Stimulated activated CD8-positive, alpha-beta memory T cell treated with anti-CD3 and anti-CD28 coated beads, Interleukin-7, amount 100 ng/mL, for 24 hours (primary cell): ENCODE results near the gene GABPB2.

Experiments
- DNase-seq: peaks from one replicate; pipeline ENCODE4 v3.0.0-alpha.2; 2020; ENCODE audit warnings: low read depth

GABPB2 gene

GRCh38 chr1:151165281-151165737 is 94.7 kb downstream of the GABPB2 start:
- no peak for DNase-seq

- peak; percentile 88 for DNase-seq
Measured at GRCh38 chr1:151165738-151166504, 95.4 kb downstream of the GABPB2 start, which contains the start of the genes LYSMD1 and SCNM1. Gene LYSMD1, minus strand, starts transcription at chr1:151165902. Its CDS starts 644 bp downstream, at chr1:151165258. Gene SCNM1, plus strand, starts transcription at chr1:151166144. Its CDS starts 9 bp downstream, at chr1:151166153.

- DNase-seq: no peak
Measured at GRCh38 chr1:151166505-151166956, 96.0 kb downstream of the GABPB2 start.

GRCh38 chr1:151167116-151167515 is 96.6 kb downstream of the GABPB2 start:
- no peak for DNase-seq

GRCh38 chr1:151171190-151171589 is 100.6 kb downstream of the GABPB2 start:
- no peak for DNase-seq
